Calu3 (cell line): ENCODE data around the gene RNF214. TPM values are rescaled to one million over a fixed set of nuclear protein-coding genes. Genes with fewer than 3 reads are reported as not detected.
"Not testable (repeated sequence)": the region's sequence is repeated elsewhere in the genome, so short reads cannot be mapped to it uniquely, and the experiment has no call there.

Source experiments
- BruUV-seq: library from RNA; stranded (reverse); fragments of 400-500 nt; replicated peaks from 2 replicates; lab custom pipeline; 2021; lab: Mats Ljungman, UMichigan
- CTCF ChIA-PET: fragments of 300-600 bp; sonication (Branson Sonifier 250); formaldehyde crosslinking; loops from one replicate; lab custom pipeline; 2022; ENCODE audit warnings: antibody characterized with exemption; lab: Charles Lee
- DNase-seq: peaks from one replicate; pipeline ENCODE4 v3.0.0; 2022
- H3K27ac Mint-ChIP-seq: one replicate; pipeline ENCODE4 v1.8.0; 2022; ENCODE audit warnings: mixed read lengths; ENCODE audit not compliant: unreplicated experiment
- H3K27me3 Mint-ChIP-seq: one replicate; pipeline ENCODE4 v1.8.0; 2022; ENCODE audit warnings: mixed read lengths; ENCODE audit not compliant: unreplicated experiment
- H3K36me3 Mint-ChIP-seq: one replicate; pipeline ENCODE4 v1.8.0; 2022; ENCODE audit warnings: mild to moderate bottlenecking, moderate library complexity, mixed read lengths; ENCODE audit not compliant: insufficient read depth, unreplicated experiment
- H3K4me1 Mint-ChIP-seq: one replicate; pipeline ENCODE4 v1.8.0; 2022; ENCODE audit warnings: mild to moderate bottlenecking, low read depth, mixed read lengths; ENCODE audit not compliant: unreplicated experiment
- H3K4me3 Mint-ChIP-seq: one replicate; pipeline ENCODE4 v1.8.0; 2022; ENCODE audit warnings: mild to moderate bottlenecking, low read depth, moderate library complexity, mixed read lengths; ENCODE audit not compliant: unreplicated experiment
- H3K9me3 Mint-ChIP-seq: one replicate; pipeline ENCODE4 v1.8.0; 2022; ENCODE audit warnings: low read depth, mixed read lengths; ENCODE audit not compliant: unreplicated experiment
- intact Hi-C: fragments of 100-400 bp; cut with micrococcal nuclease; formaldehyde crosslinking; loops from one replicate; pipeline ENCODE4 v1.10.0; 2022; ENCODE audit not compliant: unreplicated experiment
- total RNA-seq: library from RNA; stranded (reverse); gene quantifications from 2 replicates; pipeline ENCODE4 v1.2.3, GENCODE V29; 2022
- TF ChIP-seq, protein P1 (sequence below): fragments of 200-600 bp; IDR thresholded peaks from one replicate; pipeline ENCODE4 v1.8.0; 2022; ENCODE audit warnings: antibody characterized with exemption; ENCODE audit not compliant: unreplicated experiment

RNF214 gene
- total RNA-seq, 1 experiment from 2014 or later: 19.2 TPM

DNA sequence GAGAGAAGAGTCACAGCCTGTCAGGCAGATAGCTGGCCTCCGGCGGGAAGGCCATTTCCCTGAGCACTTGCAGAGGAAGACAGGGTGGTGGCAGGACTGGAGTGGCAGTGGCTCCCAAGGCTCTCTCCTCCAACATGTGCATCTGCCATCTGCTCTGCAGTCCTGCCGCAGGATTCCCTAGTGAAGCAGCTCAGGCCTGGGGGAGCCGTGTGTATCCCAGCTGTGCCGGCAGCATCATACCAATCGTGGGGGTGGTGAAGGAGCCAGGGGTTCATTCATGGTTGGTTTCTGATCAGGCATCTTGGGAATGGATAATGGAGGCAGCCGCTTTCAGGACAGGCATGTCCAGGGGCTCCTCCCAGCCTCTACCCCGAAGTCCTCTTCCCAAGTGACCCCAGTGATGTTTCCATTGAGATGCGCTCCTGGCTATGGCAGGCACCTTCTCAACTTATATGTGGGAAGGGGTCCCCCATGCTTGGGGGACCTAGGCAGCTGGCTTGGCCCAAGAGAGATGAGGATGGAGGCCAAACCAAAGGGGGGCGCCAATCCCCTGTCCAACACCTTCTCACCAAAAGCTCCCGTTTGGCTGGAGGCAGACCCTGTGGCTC lies 27.2 kb upstream of the RNF214 start:
- TF ChIP-seq, protein P1, sequence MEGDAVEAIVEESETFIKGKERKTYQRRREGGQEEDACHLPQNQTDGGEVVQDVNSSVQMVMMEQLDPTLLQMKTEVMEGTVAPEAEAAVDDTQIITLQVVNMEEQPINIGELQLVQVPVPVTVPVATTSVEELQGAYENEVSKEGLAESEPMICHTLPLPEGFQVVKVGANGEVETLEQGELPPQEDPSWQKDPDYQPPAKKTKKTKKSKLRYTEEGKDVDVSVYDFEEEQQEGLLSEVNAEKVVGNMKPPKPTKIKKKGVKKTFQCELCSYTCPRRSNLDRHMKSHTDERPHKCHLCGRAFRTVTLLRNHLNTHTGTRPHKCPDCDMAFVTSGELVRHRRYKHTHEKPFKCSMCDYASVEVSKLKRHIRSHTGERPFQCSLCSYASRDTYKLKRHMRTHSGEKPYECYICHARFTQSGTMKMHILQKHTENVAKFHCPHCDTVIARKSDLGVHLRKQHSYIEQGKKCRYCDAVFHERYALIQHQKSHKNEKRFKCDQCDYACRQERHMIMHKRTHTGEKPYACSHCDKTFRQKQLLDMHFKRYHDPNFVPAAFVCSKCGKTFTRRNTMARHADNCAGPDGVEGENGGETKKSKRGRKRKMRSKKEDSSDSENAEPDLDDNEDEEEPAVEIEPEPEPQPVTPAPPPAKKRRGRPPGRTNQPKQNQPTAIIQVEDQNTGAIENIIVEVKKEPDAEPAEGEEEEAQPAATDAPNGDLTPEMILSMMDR: no peak
- H3K27ac Mint-ChIP-seq: no peak overlapping the region
- CTCF ChIA-PET: no interaction called here
- DNase-seq: no peak
- BruUV-seq: no TSS peak
- no peaks in the 10 kb centered on the region for H3K4me1 Mint-ChIP-seq
- H3K9me3 Mint-ChIP-seq: no peaks in the 10 kb centered on the region
- H3K36me3 Mint-ChIP-seq: peaks cover 14% of the 10 kb centered on the region
- no peak overlapping the region for H3K4me3 Mint-ChIP-seq
- intact Hi-C loops: no loop called here
- H3K27me3 Mint-ChIP-seq: no peaks in the 10 kb centered on the region

DNA sequence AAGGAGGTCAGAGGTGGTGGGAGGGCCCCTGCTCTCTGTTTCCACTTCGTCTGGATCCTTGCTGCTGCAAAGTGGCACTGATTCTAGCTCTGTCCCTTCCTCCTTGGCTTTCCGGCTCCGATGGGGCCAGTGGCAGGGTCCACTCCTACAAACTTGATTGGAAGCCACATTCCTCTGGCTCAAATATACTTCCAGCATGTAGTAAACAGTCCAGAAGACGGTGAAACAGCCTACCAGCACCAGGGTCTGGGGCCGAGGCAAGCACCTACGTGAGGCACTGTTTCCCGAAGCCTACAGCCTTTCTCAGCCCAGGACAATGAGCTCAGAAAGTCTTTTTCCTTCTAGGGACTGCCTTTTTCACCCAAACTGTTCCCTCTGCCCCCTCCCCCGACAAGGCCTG lies 26.4 kb upstream of the RNF214 start:
- H3K4me1 Mint-ChIP-seq, H3K27ac Mint-ChIP-seq, BruUV-seq, H3K9me3 Mint-ChIP-seq, intact Hi-C loops, H3K4me3 Mint-ChIP-seq, CTCF ChIA-PET, H3K27me3 Mint-ChIP-seq, DNase-seq: not testable (repeated sequence)
- H3K36me3 Mint-ChIP-seq: peaks cover 14% of the 10 kb centered on the region

DNA sequence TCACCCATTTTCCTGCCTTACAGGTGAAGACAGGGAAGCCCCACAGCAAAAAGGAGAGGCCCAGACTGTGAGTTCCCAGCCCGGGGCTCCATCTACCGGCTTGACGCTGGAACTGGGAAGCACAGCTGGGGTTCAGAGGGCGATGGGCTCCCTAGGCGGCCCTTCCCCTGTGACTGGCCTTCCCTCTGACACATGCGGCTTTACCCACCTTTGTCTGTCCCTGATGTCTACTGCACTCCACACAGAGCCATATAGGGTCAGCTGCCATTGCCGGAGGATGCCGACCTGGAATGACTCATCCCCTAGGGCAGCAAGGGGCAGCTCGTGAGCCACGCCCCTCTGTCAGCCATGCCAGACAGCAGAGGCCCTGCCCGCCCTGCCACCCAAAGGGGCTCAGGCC lies 25.6 kb upstream of the RNF214 start:
- peaks cover 14% of the 10 kb centered on the region for H3K36me3 Mint-ChIP-seq
- BruUV-seq, H3K9me3 Mint-ChIP-seq, H3K27me3 Mint-ChIP-seq, intact Hi-C loops, H3K27ac Mint-ChIP-seq, CTCF ChIA-PET, H3K4me3 Mint-ChIP-seq, H3K4me1 Mint-ChIP-seq: not testable (repeated sequence)
- peak; percentile 53 for DNase-seq

DNA sequence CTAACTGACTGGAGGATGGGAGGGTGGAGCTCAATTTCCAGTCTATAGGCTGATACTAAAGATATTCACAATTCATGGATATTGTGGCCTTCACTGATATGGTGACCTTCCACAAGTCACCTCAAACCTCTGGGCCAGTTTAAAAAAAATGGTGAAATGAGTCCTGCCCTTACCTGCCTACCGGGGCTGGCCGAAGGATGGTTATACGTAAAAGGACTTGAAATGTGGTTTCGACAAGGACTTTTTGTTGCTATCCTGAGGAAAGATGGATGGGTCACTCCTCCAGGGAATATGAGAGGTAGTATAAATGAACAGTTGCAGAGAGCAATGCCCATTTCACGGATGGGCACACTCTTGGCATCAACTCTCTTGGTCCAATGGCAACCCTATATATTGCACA lies 25.0 kb upstream of the RNF214 start:
- H3K9me3 Mint-ChIP-seq, H3K27me3 Mint-ChIP-seq, DNase-seq, CTCF ChIA-PET, H3K4me3 Mint-ChIP-seq, H3K27ac Mint-ChIP-seq, H3K4me1 Mint-ChIP-seq, BruUV-seq, intact Hi-C loops: not testable (repeated sequence)
- peaks cover 14% of the 10 kb centered on the region for H3K36me3 Mint-ChIP-seq

DNA sequence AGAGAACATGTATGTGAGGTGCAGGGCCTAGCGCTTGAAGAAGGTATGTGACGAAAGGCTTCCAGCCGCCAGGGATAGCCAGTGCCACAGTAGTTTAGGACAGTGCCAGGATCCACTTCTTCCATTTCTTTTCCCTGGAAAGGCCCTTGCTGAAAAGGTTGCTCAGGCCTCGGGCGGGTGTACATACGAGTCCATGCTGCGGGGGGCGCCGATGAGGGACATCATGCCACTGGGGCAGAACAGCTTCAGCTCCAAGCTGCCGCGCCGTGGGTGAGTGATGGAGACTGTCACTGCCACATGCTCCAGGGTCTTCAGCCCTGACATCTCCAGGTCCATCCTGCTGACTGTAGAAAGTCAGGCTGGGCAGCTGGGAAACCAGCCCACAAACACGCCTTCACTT lies 23.8 kb upstream of the RNF214 start:
- BruUV-seq, DNase-seq, H3K27ac Mint-ChIP-seq, H3K9me3 Mint-ChIP-seq, H3K4me1 Mint-ChIP-seq, H3K27me3 Mint-ChIP-seq, H3K4me3 Mint-ChIP-seq, CTCF ChIA-PET, intact Hi-C loops: not testable (repeated sequence)
- peaks cover 10% of the 10 kb centered on the region for H3K36me3 Mint-ChIP-seq

DNA sequence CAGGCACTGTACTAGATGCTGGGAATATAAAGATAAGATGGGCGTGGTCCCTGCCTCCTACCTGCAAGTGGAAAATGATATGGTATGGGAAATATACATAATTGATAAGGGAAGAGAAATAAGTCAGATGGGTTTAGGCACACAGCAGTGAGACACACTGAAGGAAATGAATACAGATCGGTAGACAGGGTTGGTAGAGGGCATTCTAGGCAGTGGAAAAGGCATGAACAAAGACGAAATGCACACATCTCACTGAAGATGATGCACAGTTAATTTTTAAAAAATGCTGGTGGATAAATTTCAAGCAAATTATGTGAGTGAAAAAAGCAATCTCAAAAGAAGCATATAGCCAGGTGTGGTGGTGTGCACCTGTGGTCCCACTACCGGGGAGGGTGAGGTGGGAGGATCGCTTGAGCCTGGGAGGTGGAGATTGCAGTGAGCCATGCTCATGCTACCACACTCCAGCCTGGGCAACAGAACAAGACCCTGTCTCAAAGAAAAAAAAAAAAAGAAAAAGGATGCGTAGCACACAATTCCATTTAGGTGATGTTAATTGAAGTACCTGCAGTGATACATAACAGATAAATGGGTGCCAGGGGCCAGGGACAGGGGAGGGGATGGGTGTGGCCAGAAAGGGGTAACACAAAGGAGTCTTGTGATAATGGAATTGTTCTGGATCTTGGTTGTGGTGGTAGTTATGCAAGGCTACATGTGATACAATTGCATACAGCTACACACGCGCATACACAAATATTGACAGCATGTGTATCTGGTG lies 22.9 kb upstream of the RNF214 start:
- BruUV-seq, CTCF ChIA-PET, H3K27me3 Mint-ChIP-seq, H3K27ac Mint-ChIP-seq, H3K4me3 Mint-ChIP-seq, H3K4me1 Mint-ChIP-seq, intact Hi-C loops, DNase-seq, H3K9me3 Mint-ChIP-seq: not testable (repeated sequence)
- H3K36me3 Mint-ChIP-seq: peaks cover 10% of the 10 kb centered on the region
